ENCODE data around the gene INTS13. TPM values are rescaled to one million over a fixed set of nuclear protein-coding genes. Genes with fewer than 3 reads are reported as not detected.

Gene INTS13
- total RNA-seq, 3 donors from 2014 or later = 15.0 to 17.6 (median 17.2) TPM

GRCh38 chr12:26855337-26855736 lies 82.4 kb downstream of the INTS13 start:
- H3K9me3 ChIP-seq = no peaks in the 10 kb centered on the region
- intact Hi-C loops (cut with DNase I, micrococcal nuclease) = loop anchor here in 1 of 2 donors (10.0 kb wide), 1 partner anchor 449 kb away; no protein-coding TSS in a partner anchor
- ATAC-seq = no peak
- no peak for DNase-seq
- H3K4me3 ChIP-seq = no peak overlapping the region
- H3K36me3 ChIP-seq (ENCODE audit: low read depth) = no peaks in the 10 kb centered on the region
- TF ChIP-seq CTCF (IDR thresholded peaks at IDR 0.05) = no peak
- H3K4me1 ChIP-seq (ENCODE audit: low read depth) = peaks cover 5% of the 10 kb centered on the region

Other genes starting within 250 kb of the INTS13 start
- gene ITPR2, start 104.8 kb downstream of the INTS13 start, total RNA-seq = 10 to 100 TPM; 33.3 to 60.8 (median 54.0) TPM
- gene FGFR1OP2, start 489 bp upstream of the INTS13 start, total RNA-seq = 10 to 100 TPM; 25.1 to 50.9 (median 28.2) TPM
- 10 to 100 TPM; 47.6 to 69.9 (median 48.0) TPM for gene TM7SF3, start 76.4 kb upstream of the INTS13 start, total RNA-seq
- gene MED21, start 84.6 kb upstream of the INTS13 start, total RNA-seq = 10 to 100 TPM; 37.0 to 56.9 (median 38.8) TPM
- not detected for gene C12orf71, start 144.6 kb upstream of the INTS13 start, total RNA-seq